Measurements from ENCODE around the gene NPHP1.

GRCh38 chr2:110215091-110215490 is 10.3 kb upstream of the NPHP1 start:
- TF ChIP-seq EZH2 (IDR thresholded peaks at IDR 0.05; ENCODE audit: borderline replicate concordance, insufficient read depth, low read depth, low read length, poor library complexity, severe bottlenecking) (no peak), CTCF (IDR thresholded peaks at IDR 0.05) (no peak)
